Subcutaneous adipose tissue (tissue), 4 donors: ENCODE results near the gene PM20D1. TPM values are rescaled to one million over a fixed set of nuclear protein-coding genes. Genes with fewer than 3 reads are reported as not detected.

Experiments
- total RNA-seq, 4 donors: library from RNA; depleted of rRNA; stranded (reverse); fragments of >200 nt; gene quantifications; one replicate each; pipeline ENCODE4 v1.1.0, GENCODE V29; 2016
- TF ChIP-seq, protein P1 (sequence below): fragments of 450-650 bp; IDR thresholded peaks from one replicate; pipeline ENCODE4 v1.5.1; 2016; ENCODE audit warnings: low read depth, mild to moderate bottlenecking, control low read depth, antibody characterized with exemption, moderate library complexity

The PM20D1 gene
- total RNA-seq, 4 donors from 2014 or later, result 0.17 TPM; not detected in 3

DNA sequence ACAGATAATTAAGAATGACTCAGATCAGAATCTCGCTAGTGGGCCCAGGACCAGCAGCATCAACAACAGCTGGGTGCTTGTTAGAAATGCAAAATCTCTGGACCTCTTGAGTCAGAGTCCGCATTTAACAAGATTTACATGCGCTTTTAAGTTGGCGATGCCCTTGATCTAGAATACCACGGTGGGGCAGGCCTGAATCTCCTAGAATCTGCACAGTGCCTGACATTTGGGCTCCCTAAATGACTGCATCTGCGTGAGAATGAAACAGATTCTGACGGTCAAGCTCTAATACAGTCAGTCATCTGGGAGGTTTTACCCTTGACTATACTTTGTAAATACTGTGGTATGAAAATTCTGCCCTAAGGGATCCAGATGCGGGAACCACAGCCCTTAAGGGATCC is 57.5 kb downstream of the PM20D1 start:
- TF ChIP-seq, protein P1, sequence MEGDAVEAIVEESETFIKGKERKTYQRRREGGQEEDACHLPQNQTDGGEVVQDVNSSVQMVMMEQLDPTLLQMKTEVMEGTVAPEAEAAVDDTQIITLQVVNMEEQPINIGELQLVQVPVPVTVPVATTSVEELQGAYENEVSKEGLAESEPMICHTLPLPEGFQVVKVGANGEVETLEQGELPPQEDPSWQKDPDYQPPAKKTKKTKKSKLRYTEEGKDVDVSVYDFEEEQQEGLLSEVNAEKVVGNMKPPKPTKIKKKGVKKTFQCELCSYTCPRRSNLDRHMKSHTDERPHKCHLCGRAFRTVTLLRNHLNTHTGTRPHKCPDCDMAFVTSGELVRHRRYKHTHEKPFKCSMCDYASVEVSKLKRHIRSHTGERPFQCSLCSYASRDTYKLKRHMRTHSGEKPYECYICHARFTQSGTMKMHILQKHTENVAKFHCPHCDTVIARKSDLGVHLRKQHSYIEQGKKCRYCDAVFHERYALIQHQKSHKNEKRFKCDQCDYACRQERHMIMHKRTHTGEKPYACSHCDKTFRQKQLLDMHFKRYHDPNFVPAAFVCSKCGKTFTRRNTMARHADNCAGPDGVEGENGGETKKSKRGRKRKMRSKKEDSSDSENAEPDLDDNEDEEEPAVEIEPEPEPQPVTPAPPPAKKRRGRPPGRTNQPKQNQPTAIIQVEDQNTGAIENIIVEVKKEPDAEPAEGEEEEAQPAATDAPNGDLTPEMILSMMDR, result no peak

DNA sequence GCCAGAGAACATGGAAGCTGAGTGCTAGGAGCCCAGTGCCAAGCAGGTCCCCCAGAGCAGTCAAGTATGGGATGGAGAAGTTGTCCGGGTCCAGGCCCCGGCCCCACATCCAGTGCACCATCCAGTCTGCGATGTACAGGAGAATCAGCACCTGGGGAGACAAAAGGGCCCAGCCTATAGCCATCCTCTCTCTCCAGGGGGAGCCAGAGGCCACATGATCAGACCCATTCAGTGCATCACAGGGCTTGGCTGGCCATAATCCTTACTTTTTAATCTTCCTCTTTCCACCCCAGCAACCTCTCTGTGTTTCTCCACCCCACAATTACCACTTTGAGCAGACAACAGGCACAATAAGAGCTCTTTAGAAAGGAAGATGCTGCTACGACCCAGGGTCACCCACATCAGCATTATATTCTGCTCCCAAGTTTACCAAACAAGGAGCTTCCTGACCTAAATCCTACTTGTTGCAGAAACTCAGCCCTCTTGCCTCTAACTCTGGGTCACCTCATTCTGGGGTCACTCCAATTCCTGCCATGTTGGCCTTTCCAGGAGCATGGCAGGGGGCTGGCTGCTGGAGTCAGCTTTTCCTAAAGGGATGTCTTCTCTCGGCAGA is 58.3 kb downstream of the PM20D1 start:
- TF ChIP-seq, protein P1, result no peak

DNA sequence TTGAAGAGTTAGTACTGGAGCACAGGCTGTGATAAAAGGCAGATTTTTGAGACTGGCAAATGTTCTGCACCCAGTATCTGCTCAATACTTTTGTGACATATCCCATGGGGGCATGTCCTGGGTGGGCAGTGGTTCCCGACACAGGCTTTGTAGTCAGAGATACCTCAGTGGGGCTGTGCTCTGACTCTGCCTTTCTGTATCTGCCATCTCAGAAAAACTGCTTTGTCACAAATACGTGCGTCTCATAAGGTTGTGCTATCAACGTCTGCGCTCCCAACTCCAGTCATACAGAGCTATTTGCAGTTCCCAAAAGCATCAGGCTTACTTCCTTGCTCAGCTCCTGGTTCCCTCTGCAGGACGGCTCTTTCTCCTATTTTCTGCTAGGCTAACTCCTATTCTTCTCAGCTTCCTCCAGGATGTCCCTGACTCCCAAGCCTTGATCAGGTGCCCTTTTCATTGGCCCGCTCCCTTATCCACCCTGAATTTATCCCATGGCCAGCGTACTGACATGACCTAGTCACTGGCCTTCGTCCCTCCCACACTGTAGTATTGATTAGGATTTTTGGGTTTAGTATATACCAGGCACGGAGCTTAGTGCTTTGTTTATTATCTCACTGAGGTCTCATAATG is 62.5 kb downstream of the PM20D1 start:
- TF ChIP-seq, protein P1, result no peak

DNA sequence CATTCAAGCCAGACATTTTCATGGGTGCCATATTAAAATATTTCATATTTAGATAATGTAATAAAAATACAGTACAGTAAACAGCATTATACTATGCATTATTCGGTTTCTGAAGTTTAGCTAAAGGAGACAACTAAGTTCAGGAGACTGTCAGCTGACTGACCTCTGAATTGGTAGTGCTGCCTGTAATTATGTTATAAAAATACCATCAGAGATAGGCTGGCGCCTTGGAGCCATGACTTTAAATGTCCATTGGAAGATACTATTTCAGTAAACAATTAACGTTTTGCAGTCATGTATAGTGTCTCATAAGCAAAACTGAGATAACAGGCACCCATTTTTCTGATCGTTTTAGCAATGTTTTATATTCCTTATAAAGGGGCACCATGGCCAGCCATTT is 63.3 kb downstream of the PM20D1 start:
- TF ChIP-seq, protein P1, result no peak

DNA sequence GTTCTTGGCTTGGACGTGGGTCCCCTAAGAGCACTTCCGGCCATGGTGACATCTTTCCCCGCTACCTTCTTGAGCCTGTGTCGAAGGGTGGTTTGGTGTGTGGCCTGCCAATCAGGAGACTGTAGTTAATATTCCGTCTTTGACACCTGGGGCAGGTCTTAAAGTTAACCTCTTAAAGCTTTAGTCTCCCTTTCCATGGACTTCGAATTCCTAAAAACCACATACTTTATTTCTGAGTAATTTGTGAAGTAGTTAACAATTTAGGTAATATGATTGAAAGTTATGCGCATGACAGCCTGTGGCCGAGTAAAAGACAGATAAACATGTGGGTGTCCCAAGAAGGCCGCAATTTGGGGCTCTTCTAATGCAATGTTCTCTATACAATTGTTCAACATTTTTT is 64.5 kb downstream of the PM20D1 start:
- TF ChIP-seq, protein P1, result no peak

DNA sequence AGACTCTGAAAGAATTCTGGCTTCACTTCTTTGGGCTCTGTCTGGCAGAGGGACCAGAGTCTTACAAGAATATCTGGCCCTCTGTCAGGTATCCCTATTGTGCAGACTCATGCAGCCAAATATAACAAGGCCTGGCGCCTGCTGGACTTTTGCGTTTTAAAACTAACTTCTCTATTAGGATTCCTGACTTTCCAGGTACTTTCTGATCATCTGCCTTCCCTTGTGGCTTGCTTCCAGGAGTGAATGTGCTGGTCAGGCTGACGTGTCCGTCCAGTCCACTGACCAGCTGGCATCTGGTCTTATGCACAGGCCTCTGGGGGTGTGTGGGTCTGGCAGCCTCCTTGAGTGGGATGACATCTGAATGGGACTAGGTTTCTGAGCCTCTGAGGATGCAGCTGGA is 66.0 kb downstream of the PM20D1 start:
- TF ChIP-seq, protein P1, result no peak

DNA sequence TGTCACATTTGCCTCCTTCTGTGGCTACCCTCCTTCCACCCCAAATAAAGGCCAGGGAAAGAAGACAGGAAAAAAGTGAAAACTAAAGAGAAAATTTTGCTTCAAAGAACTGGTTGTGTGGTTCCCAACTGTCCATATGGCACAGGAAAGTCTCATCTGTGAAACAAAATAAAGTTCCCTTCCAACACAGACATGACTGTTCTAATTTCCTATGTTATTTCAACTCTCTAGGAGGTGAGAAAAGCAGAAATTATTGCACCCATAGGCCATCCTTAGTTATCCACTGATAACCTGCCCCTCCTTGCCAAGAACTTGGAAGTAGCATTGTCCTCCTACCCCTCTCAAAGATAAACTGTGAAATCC is 66.5 kb downstream of the PM20D1 start:
- TF ChIP-seq, protein P1, result no peak
